ENCODE measurements around the gene TTC7B.

Gene TTC7B

GRCh38 chr14:90613453-90613852, 202.8 kb downstream of the TTC7B start:
- DNase-seq = no peak

DNA sequence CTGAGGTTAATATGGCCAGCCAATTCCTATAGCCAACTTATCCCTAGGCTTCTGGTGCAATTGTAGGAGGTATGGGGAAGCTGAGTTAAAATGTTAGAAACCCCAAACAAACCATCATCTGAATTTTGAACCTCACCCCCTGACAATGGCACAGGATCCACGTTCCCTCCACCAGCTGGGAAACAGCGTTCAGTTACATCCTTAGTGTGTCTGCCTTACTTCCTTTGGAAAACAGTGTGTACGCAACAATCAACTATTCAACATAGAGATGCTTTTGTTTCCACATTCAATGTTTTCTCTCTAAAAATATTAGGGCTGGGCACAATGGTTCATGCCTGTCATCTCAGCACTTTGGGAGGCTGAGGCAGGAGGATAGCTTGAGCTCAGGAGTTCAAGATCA, 203.4 kb downstream of the TTC7B start:
- DNase-seq = no peak

DNA sequence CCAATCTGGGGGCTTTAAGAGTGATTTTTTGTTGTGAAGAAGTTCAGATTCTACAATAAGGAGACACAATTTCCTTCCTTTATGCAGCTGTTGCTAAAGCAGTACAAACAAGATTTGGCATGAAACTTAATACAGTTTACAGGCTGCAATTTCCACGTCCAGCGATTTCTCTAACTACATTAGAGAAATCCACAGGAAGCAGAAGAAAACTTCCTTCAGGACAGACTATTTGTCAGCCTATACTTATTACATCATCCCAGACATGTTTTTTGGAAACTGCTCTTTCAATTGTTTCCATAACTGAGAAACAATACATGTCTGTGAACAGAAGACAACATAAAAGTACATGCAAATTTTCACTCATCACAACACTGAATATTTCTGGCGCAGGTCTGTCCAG, 204.3 kb downstream of the TTC7B start:
- no peak for DNase-seq

GRCh38 chr14:90611501-90611900, 204.7 kb downstream of the TTC7B start:
- DNase-seq = no peak

DNA sequence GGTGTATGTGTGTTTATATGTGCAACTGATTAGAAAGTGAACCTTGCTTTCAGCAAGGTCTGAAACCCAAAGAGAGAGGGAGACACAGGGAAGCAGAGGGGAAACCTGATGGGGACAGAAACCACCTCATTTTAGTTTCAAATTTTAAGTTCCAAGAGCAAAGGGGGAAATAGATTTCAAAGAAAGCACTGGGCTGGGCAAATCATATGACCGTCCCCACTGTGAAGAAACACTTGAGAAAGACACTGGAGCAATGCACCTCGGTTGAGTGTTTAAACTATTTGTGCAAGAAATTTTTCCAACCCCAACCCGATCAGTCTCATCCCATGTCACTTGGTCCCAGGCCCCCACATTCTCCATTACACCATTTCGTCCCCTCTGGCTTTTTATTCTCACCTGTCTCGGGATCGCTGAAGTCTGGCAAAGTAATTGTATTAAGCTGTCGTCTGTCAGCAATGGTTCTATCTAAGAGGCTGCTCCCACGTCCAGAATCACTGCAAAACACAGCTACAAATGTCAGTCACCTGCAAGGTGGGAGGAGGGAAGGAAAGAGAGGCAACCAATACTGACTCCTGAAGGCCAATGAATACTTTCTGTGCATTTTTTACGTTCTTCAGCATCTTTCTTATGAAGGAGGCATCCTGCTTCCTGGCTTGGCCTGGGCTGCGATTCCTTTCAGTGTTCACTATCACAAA, 205.7 kb downstream of the TTC7B start:
- DNase-seq = no peak

DNA sequence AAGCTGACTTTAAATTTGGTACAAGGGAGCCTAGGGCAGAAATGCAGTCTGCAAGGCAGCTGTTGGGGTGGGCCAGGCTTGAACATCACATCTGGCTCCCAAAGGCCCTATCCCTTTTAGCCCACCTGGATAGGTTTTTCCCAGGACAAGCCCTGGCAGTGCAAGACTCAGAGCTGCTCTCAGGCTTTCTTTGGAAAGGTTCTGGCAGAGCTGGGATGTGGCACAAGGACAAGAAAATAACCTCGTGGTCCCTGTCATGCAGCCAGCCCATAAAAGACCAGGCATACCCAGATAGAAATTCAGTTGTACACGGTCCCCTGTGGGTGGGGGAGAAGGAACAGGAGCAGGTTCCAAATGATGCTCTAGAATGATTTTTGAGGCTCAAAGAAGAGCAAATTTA, 206.9 kb downstream of the TTC7B start:
- no peak for DNase-seq

- no peak for DNase-seq
Measured at GRCh38 chr14:90608929-90609341, 207.3 kb downstream of the TTC7B start.

GRCh38 chr14:90608281-90608680, 207.9 kb downstream of the TTC7B start:
- DNase-seq = no peak

GRCh38 chr14:90607141-90607540, 209.1 kb downstream of the TTC7B start:
- no peak for DNase-seq

DNA sequence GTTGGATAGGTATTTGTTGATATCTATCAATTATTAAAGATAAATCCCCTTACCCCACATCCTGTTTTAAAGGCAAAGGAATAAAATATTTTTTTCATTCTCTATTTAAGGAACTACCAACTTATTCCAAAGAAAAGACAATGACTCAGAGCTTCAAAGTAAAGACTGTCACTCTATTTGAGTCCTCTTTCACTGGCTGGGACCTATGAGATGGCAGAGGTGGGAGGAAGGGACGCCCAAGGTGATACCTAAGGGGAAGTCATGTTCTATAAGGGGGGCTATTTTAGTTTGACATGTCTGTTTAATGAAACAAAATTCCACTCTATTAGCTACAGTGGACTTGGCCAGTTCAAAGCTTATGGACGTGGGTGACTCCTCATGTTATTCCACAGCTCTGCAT, 209.8 kb downstream of the TTC7B start:
- DNase-seq = no peak

DNA sequence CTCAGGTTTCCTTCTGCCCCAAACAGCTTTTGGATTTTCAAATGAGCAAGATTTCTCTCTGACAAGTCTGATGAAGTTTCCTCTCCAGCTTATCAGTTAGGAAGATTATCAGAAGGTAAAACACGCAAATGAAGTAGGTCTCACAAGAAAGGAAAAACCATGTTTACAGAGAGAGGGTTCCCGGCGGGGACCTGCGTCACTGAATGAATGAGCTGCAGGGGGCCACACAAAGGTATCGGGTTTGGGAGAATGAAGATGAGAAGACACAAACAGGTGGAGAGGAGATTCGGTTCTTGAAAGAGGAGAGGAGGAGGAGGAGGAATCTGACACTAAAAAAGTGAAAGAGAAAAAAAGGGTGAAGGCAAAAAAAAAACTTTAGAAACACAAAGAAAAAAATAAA, 210.8 kb downstream of the TTC7B start:
- no peak for DNase-seq

- no peak for DNase-seq
Measured at GRCh38 chr14:90604356-90604755, 211.9 kb downstream of the TTC7B start.

DNA sequence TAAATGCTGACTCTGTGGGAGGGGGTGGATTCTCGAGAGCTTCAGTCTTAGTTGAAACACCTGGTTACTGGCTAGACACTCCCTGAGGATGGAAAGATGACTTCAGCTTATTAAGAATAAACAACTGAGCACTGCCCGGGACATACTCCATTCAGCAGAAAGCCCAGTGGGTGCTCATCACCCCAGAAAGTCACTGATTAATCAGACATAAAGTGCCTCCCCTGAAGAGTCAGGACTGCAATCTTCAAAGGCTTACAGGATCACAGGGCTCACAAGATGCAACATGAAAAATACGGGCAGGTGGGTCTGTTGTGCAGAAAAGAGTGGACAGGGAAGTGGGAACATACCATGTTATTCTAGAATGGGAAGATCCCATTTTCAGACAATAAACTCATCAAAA, 212.4 kb downstream of the TTC7B start:
- DNase-seq = no peak

DNA sequence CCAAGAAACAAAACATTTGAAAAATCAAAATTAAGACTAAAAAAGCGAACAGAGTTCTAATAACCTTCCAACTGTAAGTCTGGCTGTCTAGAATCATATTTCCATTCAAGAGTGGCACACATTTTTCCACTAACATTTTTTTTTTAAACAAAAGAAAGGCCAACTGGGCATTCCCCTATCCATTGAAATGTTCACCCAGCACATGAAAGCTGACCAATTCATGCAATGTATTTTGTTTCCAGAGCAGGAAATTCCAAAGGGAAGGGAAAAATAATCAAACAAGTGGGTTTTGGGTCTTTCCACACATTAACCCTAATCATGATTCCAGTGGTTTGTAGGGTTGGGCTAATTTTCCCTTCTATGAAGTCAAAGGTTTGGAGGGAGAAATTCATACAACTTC, 212.9 kb downstream of the TTC7B start:
- no peak for DNase-seq

GRCh38 chr14:90602088-90602687, 214.0 kb downstream of the TTC7B start:
- DNase-seq = no peak

DNA sequence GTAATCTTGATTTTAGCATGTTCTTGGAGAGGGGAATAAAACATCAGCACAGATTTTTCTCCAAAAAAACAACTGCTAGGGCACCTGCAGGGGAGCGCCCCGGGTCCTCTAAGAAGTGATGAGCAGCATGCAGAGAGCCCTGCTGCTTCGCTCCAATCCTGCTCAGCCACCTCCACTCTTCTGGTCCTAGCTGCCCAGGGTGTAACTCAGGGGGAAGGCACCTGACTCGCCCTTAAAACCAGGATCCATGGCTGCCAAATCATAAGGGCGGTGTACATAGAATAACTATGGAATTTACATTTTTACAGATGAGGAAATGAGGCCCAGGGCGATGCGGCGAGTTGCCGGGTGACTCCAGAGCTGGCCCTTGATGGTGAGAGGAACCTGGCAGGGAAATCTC, 214.7 kb downstream of the TTC7B start:
- DNase-seq = no peak

DNA sequence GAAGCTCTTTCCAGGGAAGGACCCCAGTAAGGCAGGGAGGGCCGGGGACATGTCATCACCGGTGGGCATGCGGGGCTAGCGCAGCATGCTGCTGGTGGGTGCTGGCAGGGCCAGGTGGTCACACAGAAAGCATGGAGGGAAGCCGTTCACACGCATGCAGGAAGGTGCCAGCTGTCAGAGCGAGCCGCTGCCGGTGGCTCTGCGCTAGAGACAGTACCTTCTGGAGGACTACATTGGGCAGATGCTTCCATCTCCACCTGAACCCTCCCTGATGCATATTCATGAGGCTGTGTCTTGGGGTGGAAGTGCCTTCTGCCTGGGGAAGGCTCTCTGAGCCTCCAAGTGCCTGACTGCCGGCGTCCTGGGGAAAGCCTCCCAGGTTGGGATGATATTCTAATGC, 215.6 kb downstream of the TTC7B start:
- DNase-seq = no peak

GRCh38 chr14:90599748-90600507, 216.3 kb downstream of the TTC7B start:
- DNase-seq = no peak

DNA sequence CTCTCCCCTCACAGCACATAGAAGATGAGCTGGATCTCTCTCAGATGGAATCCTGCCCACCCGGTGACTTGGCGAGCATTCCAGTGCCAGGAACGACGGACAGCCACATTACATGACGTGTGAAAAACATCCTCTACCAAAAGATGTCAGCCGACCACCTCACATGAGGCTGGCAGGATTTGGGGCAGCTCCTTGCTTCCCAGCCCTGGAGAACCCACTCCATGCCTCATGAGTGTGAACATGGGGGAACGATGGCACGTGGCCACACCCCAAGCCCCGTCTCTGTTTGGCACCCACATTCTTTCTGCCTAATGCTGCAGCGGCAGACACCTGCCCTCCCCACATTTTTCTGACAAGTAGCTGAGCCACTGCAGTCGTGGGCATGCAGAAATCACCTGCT, 216.9 kb downstream of the TTC7B start:
- DNase-seq = no peak

GRCh38 chr14:90597961-90598360, 218.3 kb downstream of the TTC7B start:
- DNase-seq = no peak

- no peak for DNase-seq
Measured at GRCh38 chr14:90596733-90597132, 219.5 kb downstream of the TTC7B start.

- no peak for DNase-seq
Measured at GRCh38 chr14:90593254-90594040, 222.8 kb downstream of the TTC7B start.

DNA sequence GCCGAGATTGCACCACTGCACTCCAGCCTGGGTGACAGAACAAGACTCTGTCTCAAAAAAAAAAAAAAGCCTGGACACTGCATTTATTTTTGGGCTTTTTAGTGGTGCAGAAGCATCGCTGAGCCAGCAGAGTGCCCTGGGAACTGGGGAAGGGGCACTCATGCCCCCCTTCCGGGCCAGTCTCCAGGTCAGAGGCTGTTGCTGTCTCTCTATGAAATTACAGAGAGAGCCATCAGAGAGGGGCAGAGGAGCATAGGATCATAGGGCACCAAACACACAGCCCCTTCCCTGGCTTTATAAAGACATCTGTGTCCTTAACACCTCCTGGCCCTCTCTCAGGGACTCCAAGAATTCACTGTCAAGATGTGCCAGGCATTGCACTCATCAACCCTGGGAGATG, 223.6 kb downstream of the TTC7B start:
- DNase-seq = no peak

DNA sequence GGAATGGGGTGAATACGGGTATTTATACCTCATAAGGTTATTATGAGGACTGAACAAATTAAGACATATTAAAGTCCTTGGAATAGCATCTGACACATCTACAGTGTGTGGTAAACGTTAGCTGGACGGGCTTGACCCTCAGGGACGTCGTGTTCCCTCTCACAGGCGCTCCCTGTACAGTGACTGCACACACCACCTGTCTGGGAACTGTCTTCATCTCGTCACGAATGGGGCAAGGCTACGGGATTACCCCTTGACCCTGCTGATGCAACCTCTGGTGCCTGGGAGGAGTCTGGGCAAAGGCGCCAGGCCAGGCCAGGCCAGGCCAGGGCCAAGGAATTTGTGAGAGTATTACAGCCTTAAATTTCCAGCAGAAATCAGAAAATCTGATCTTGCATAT, 228.3 kb downstream of the TTC7B start:
- no peak for DNase-seq

All from CD4-positive, alpha-beta T cell treated with Interleukin-4 for 4 hours (primary cell).